ENCODE data around the gene CNNM2. TPM values are rescaled to one million over a fixed set of nuclear protein-coding genes. Genes with fewer than 3 reads are reported as not detected.

Gene CNNM2
- total RNA-seq, 6 donors from 2014 or later = 6.4 to 33.5 (median 11.7) TPM

DNA sequence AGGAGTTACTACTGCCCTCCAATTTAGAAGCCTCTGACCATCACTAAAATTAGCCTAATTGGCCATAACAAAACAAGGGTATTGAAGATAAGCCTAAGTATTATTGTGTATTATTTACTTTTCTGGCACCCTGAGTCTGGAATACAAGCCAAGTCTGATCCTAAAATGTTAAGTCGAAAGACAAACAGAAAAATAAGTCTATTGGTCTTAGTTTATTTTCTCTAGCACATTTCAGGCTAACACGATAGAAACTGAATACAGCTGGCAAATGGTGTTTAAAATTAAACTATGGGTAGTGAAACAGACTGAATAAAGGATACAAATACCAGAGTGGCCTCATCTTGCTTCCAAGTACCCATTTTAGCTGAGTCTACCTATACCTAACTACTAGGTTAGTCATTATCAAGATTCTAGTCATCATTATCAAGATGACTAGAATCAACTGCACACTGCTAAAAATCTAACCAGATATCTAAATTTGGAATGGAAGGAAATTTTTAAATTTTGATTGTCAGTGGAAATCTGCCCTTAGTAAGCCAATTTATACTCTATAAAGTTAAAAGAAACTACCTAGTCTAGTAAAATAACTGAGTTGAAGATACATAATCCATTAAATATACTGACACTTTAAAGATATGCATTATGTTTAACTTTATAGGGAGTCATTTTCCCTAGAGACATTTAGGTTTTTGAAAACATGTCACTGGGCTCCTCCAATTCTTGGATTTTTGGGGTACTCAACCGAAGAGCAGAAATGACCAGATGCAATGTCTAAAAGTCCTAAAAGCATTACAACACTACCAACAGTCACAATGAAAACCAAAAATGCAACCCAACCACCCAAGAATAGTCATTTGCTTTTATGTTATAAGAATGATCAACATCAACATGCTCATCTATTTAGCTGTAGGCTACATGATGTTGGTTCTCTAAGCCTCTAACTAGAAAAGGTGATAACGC lies 194.1 kb downstream of the CNNM2 start:
- Histone ChIP-seq H3K9me3 (no peaks in the 10 kb centered on the region), H3K36me3 (peaks cover 0 to 8% (median 3%) of the 10 kb centered on the region in 4 donors), H3K27ac (peak overlapping the region in 3 of 4 donors; percentile 14 to 77 (median 58)), H3K27me3 (no peaks in the 10 kb centered on the region), H3K4me3 (no peak overlapping the region), H3K4me1 (peaks cover 11 to 31% (median 27%) of the 10 kb centered on the region in 4 donors)
- ATAC-seq (ENCODE audit: low FRiP score in 2 of 2) (no peak), DNase-seq (no peak)
- TF ChIP-seq POLR2A (IDR thresholded peaks at IDR 0.05) (no peak), POLR2AphosphoS5 (IDR thresholded peaks at IDR 0.05) (no peak), EP300 (IDR thresholded peaks at IDR 0.05) (no peak), CTCF (IDR thresholded peaks at IDR 0.05) (no peak)
- WGBS, 2 donors = 76 to 79% methylated on average over 4 of the region's 4 CpGs

GRCh38 chr10:103114876-103115275 lies 196.8 kb downstream of the CNNM2 start:
- 90 to 93% methylated on average over 6 of the region's 6 CpGs for WGBS, 2 donors
- no peaks in the 10 kb centered on the region for H3K27me3 ChIP-seq
- H3K4me1 ChIP-seq = peaks cover 11 to 30% (median 27%) of the 10 kb centered on the region in 4 donors
- no peak overlapping the region for H3K4me3 ChIP-seq
- H3K36me3 ChIP-seq = peaks cover 0 to 4% (median 0%) of the 10 kb centered on the region in 4 donors
- ATAC-seq (ENCODE audit: low FRiP score in 2 of 2) = no peak
- TF ChIP-seq EP300 (IDR thresholded peaks at IDR 0.05) (no peak), POLR2A (IDR thresholded peaks at IDR 0.05) (no peak), POLR2AphosphoS5 (IDR thresholded peaks at IDR 0.05) (no peak), CTCF (IDR thresholded peaks at IDR 0.05) (no peak)
- no peak for DNase-seq
- no peak overlapping the region for H3K27ac ChIP-seq
- no peaks in the 10 kb centered on the region for H3K9me3 ChIP-seq

DNA sequence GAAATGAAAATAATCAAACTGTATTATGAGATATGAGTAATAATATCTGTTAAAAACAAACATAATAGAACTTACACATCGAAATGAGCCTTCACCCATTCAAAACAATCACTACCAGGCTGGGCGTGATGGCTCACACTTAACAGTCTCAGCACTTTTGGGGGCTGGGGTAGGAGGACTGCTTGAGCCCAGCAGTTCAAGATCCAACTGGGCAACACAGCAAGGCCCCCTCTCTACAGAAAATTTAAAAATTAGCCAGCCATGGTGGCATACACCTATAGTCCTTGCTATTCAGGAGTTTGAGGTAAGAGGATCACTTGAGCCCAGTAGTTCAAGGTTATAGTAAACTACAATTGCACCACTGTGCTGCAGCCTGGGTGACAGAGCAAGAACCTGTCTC lies 199.2 kb downstream of the CNNM2 start:
- TF ChIP-seq POLR2AphosphoS5 (IDR thresholded peaks at IDR 0.05) = no peak
- no peak for TF ChIP-seq POLR2A (IDR thresholded peaks at IDR 0.05)
- TF ChIP-seq CTCF (IDR thresholded peaks at IDR 0.05) = no peak
- TF ChIP-seq EP300 (IDR thresholded peaks at IDR 0.05) = no peak
- no peak overlapping the region for H3K27ac ChIP-seq
- H3K36me3 ChIP-seq = no peaks in the 10 kb centered on the region
- ATAC-seq (ENCODE audit: low FRiP score in 2 of 2) (no peak), DNase-seq (no peak)
- H3K9me3 ChIP-seq = no peaks in the 10 kb centered on the region
- H3K4me1 ChIP-seq = peaks cover 11 to 23% (median 18%) of the 10 kb centered on the region in 4 donors
- 95 to 98% methylated on average over 2 of the region's 2 CpGs for WGBS, 2 donors
- no peaks in the 10 kb centered on the region for H3K27me3 ChIP-seq
- H3K4me3 ChIP-seq = no peak overlapping the region

DNA sequence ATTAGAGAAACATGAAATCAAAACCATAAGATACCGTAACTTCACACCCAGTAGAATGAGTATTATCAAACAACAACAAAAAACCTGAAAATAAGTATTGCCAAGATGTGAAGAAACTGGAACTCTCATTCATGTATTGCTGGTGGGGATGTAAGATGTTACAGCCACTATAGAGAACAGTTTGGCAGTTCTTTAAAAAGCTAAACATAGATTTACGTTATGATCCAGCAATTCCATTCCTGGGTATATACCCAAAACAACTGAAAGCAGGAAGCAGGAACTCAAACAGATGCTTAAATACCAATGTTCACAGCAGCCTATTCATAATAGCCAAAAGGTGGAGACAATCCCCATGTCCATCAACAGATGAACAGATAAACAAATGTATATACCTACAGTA lies 202.5 kb downstream of the CNNM2 start:
- Histone ChIP-seq H3K4me3 (no peak overlapping the region), H3K36me3 (peaks cover 0 to 6% (median 0%) of the 10 kb centered on the region in 4 donors), H3K9me3 (no peaks in the 10 kb centered on the region), H3K4me1 (peaks cover 18 to 28% (median 23%) of the 10 kb centered on the region in 4 donors), H3K27ac (no peak overlapping the region), H3K27me3 (no peaks in the 10 kb centered on the region)
- TF ChIP-seq CTCF (IDR thresholded peaks at IDR 0.05) (no peak), POLR2A (IDR thresholded peaks at IDR 0.05) (no peak)
- 61 to 77% methylated on average over 2 of the region's 2 CpGs for WGBS, 2 donors
- no peak for DNase-seq
- ATAC-seq (ENCODE audit: low FRiP score in 2 of 2) = no peak
